ENCODE measurements around the gene VKORC1.

- TF ChIP-seq CTCF (IDR thresholded peaks at IDR 0.05 in 4 of 5, conservative IDR thresholded peaks at IDR 0.05 in 1 of 5): no peak
- no peak for TF ChIP-seq POLR2A (IDR thresholded peaks at IDR 0.05)
Measured at GRCh38 chr16:31136287-31136662, 41.7 kb upstream of the VKORC1 start.
